Common myeloid progenitor, CD34-positive (primary cell): Measurements from ENCODE around the gene MLLT1.
"Not testable (repeated sequence)": the region's sequence is repeated elsewhere in the genome, so short reads cannot be mapped to it uniquely, and the experiment has no call there.

ENCODE experiments used
- CTCF ChIA-PET: fragments of 350-600 bp; sonication (Branson Sonifier 250); formaldehyde crosslinking; loops from one replicate; lab custom pipeline; 2021; ENCODE audit warnings: antibody characterized with exemption; lab: Charles Lee
- POLR2A ChIA-PET: fragments of 350-600 bp; sonication (Branson Sonifier 250); formaldehyde crosslinking; loops from one replicate; lab custom pipeline; 2021; ENCODE audit warnings: antibody characterized with exemption; lab: Charles Lee
- DNase-seq, 3 donors: peaks; one replicate each; pipeline versions ENCODE4 v3.0.0 to v3.0.0-alpha.2; 2013
- H3K27ac ChIP-seq, 2 experiments: 1 replicate in 1 of 2; 2 replicates in 1 of 2; pipeline ENCODE4 v1.7.0; 2013; ENCODE audit warnings: inconsistent platforms in 2 of 2, low read length in 2 of 2, mild to moderate bottlenecking in 2 of 2, low read depth in 1 of 2, moderate library complexity in 1 of 2; ENCODE audit not compliant: severe bottlenecking in 2 of 2, insufficient read depth in 1 of 2, poor library complexity in 1 of 2
- H3K27me3 ChIP-seq, 5 experiments: replicated peaks in 2 of 5; 1 replicate in 3 of 5; 2 replicates in 2 of 5; pipeline versions ENCODE4 v1.6.1 to v1.7.0; 2013; ENCODE audit warnings: low read length in 4 of 5, mild to moderate bottlenecking in 2 of 5, moderate library complexity in 2 of 5, inconsistent platforms in 1 of 5; ENCODE audit not compliant: insufficient read depth in 5 of 5, control insufficient read depth in 4 of 5
- H3K36me3 ChIP-seq, 4 experiments: 1 replicate in 2 of 4; 2 replicates in 2 of 4; pipeline versions ENCODE4 v1.6.1 to v1.7.0; 2013; ENCODE audit warnings: low read length in 3 of 4, control low read depth in 1 of 4, mild to moderate bottlenecking in 1 of 4; ENCODE audit not compliant: control insufficient read depth in 4 of 4, insufficient read depth in 4 of 4
- H3K4me1 ChIP-seq, 4 experiments: 1 replicate in 3 of 4; 2 replicates in 1 of 4; pipeline versions ENCODE4 v1.6.1 to v1.7.1; 2013; ENCODE audit warnings: low read length in 3 of 4, mild to moderate bottlenecking in 3 of 4, control low read depth in 1 of 4, inconsistent platforms in 1 of 4, moderate library complexity in 1 of 4; ENCODE audit not compliant: control insufficient read depth in 4 of 4, insufficient read depth in 4 of 4; ENCODE audit errors: control extremely low read depth in 1 of 4
- H3K4me3 ChIP-seq, 7 experiments: 1 replicate in 4 of 7; 2 replicates in 3 of 7; pipeline versions ENCODE4 v1.5.1 to v1.7.0; 2013; ENCODE audit warnings: mild to moderate bottlenecking in 7 of 7, low read length in 6 of 7, moderate library complexity in 6 of 7, inconsistent platforms in 2 of 7, low read depth in 2 of 7, control low read depth in 1 of 7; ENCODE audit not compliant: insufficient read depth in 4 of 7, control insufficient read depth in 1 of 7; ENCODE audit errors: extremely low read depth in 1 of 7
- H3K9me3 ChIP-seq, 5 experiments: 1 replicate in 4 of 5; 2 replicates in 1 of 5; pipeline versions ENCODE4 v1.6.1 to v1.7.1; 2013; ENCODE audit warnings: low read length in 4 of 5, mild to moderate bottlenecking in 2 of 5, inconsistent platforms in 1 of 5, low read depth in 1 of 5, moderate library complexity in 1 of 5; ENCODE audit not compliant: control insufficient read depth in 4 of 5, insufficient read depth in 2 of 5; ENCODE audit errors: control extremely low read depth in 1 of 5
- WGBS: methylation state at CpG from one replicate; pipeline ENCODE4 v1.1.5; 2013; ENCODE audit not compliant: insufficient coverage; 5-methylcytosine and 5-hydroxymethylcytosine counted together

Gene MLLT1

GRCh38 chr19:6318772-6319171, 39.0 kb upstream of the MLLT1 start:
- CTCF ChIA-PET = interaction anchor here (1.1 kb wide), 1 partner anchor 28 kb away, joined by 3 read pairs; no protein-coding TSS in a partner anchor
- Histone ChIP-seq H3K36me3 (no peaks in the 10 kb centered on the region), H3K9me3 (peaks cover 0 to 4% (median under 1%) of the 10 kb centered on the region in 5 experiments), H3K27me3 (no peaks in the 10 kb centered on the region), H3K27ac (no peak overlapping the region), H3K4me1 (no peaks in the 10 kb centered on the region), H3K4me3 (no peak overlapping the region)
- WGBS = 90% methylated on average over 4 of the region's 5 CpGs
- POLR2A ChIA-PET = interaction anchor here (0.7 kb wide), 1 partner anchor 478 kb away, joined by 3 read pairs; no protein-coding TSS in a partner anchor
- peak in 1 of 3 donors; percentile 10 for DNase-seq

- DNase-seq, H3K9me3 ChIP-seq, POLR2A ChIA-PET, H3K27me3 ChIP-seq, H3K36me3 ChIP-seq, H3K4me3 ChIP-seq, H3K27ac ChIP-seq, H3K4me1 ChIP-seq: not testable (repeated sequence)
- 96% methylated on average over 4 of the region's 5 CpGs for WGBS
- CTCF ChIA-PET = interaction anchor here (0.6 kb wide), 1 partner anchor 41 kb away, joined by 3 read pairs; no protein-coding TSS in a partner anchor
Observed at GRCh38 chr19:6315646-6316045, 35.9 kb upstream of the MLLT1 start.

GRCh38 chr19:6313398-6313969, 33.7 kb upstream of the MLLT1 start:
- H3K27me3 ChIP-seq = peaks cover 0 to 2% (median 0%) of the 10 kb centered on the region in 5 experiments
- H3K4me3 ChIP-seq = no peak overlapping the region
- ChIA-PET POLR2A (no interaction called here), CTCF (no interaction called here)
- H3K27ac ChIP-seq = no peak overlapping the region
- H3K4me1 ChIP-seq = no peaks in the 10 kb centered on the region
- H3K36me3 ChIP-seq = no peaks in the 10 kb centered on the region
- no peak for DNase-seq
- peaks cover 0 to 8% (median 7%) of the 10 kb centered on the region in 5 experiments for H3K9me3 ChIP-seq
- WGBS = 67% methylated on average over 1 of the region's 5 CpGs

- H3K27me3 ChIP-seq = peaks cover 0 to 2% (median 0%) of the 10 kb centered on the region in 5 experiments
- 86% methylated on average over 7 of the region's 9 CpGs for WGBS
- H3K27ac ChIP-seq = no peak overlapping the region
- POLR2A ChIA-PET = no interaction called here
- no peak overlapping the region for H3K4me3 ChIP-seq
- no peaks in the 10 kb centered on the region for H3K36me3 ChIP-seq
- CTCF ChIA-PET = no interaction called here
- H3K9me3 ChIP-seq = peaks cover 0 to 8% (median 7%) of the 10 kb centered on the region in 5 experiments
- H3K4me1 ChIP-seq = no peaks in the 10 kb centered on the region
- DNase-seq = no peak
Observed at GRCh38 chr19:6312018-6312417, 32.2 kb upstream of the MLLT1 start.

GRCh38 chr19:6298413-6298812, 18.6 kb upstream of the MLLT1 start:
- Histone ChIP-seq H3K9me3 (peaks cover 0 to 22% (median 11%) of the 10 kb centered on the region in 5 experiments), H3K4me1 (no peaks in the 10 kb centered on the region), H3K4me3 (no peak overlapping the region), H3K27ac (no peak overlapping the region), H3K27me3 (no peaks in the 10 kb centered on the region), H3K36me3 (no peaks in the 10 kb centered on the region)
- ChIA-PET POLR2A (no interaction called here), CTCF (interaction anchor here (0.6 to 2.9 kb wide), 6 partner anchors 12 to 289 kb away, joined by 3 to 20 read pairs (median 3); no protein-coding TSS in a partner anchor)
- no peak for DNase-seq
- 93% methylated on average over 3 of the region's 5 CpGs for WGBS

- H3K27ac ChIP-seq = no peak overlapping the region
- WGBS = 80% methylated on average over 4 of the region's 6 CpGs
- no peaks in the 10 kb centered on the region for H3K27me3 ChIP-seq
- ChIA-PET POLR2A (no interaction called here), CTCF (interaction anchor here (1.4 to 2.9 kb wide), 2 partner anchors 64 to 79 kb away, joined by 3 to 20 read pairs; no protein-coding TSS in a partner anchor)
- no peaks in the 10 kb centered on the region for H3K36me3 ChIP-seq
- no peak overlapping the region for H3K4me3 ChIP-seq
- H3K9me3 ChIP-seq = peaks cover 0 to 34% (median 22%) of the 10 kb centered on the region in 5 experiments
- DNase-seq = no peak
- no peaks in the 10 kb centered on the region for H3K4me1 ChIP-seq
Observed at GRCh38 chr19:6297202-6297601, 17.4 kb upstream of the MLLT1 start.

GRCh38 chr19:6292006-6292405, 12.2 kb upstream of the MLLT1 start:
- POLR2A ChIA-PET = no interaction called here

More at GRCh38 chr19:6292006-6292405, 12.2 kb upstream of the MLLT1 start:
- Histone ChIP-seq H3K4me1 (no peaks in the 10 kb centered on the region), H3K27me3 (no peaks in the 10 kb centered on the region), H3K9me3 (peaks cover under 1 to 70% (median 48%) of the 10 kb centered on the region in 5 experiments), H3K36me3 (no peaks in the 10 kb centered on the region), H3K27ac (no peak overlapping the region), H3K4me3 (no peak overlapping the region)
- CTCF ChIA-PET = no interaction called here
- WGBS = 78% methylated on average over 2 of the region's 4 CpGs
- DNase-seq = peak; percentile 20 to 28 (median 26)
